ENCODE results near the gene CLCN1.

- TF ChIP-seq, protein P1, sequence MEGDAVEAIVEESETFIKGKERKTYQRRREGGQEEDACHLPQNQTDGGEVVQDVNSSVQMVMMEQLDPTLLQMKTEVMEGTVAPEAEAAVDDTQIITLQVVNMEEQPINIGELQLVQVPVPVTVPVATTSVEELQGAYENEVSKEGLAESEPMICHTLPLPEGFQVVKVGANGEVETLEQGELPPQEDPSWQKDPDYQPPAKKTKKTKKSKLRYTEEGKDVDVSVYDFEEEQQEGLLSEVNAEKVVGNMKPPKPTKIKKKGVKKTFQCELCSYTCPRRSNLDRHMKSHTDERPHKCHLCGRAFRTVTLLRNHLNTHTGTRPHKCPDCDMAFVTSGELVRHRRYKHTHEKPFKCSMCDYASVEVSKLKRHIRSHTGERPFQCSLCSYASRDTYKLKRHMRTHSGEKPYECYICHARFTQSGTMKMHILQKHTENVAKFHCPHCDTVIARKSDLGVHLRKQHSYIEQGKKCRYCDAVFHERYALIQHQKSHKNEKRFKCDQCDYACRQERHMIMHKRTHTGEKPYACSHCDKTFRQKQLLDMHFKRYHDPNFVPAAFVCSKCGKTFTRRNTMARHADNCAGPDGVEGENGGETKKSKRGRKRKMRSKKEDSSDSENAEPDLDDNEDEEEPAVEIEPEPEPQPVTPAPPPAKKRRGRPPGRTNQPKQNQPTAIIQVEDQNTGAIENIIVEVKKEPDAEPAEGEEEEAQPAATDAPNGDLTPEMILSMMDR (IDR thresholded peaks at IDR 0.05 in 4 of 5, conservative IDR thresholded peaks at IDR 0.05 in 1 of 5): no peak
- TF ChIP-seq POLR2A (IDR thresholded peaks at IDR 0.05): no peak
Observed at GRCh38 chr7:143347950-143348349, 32.0 kb downstream of the CLCN1 start.

Data from gastrocnemius medialis (tissue), 4 donors.